Measurements from ENCODE around the gene IFTAP. TPM values are rescaled to one million over a fixed set of nuclear protein-coding genes. Genes with fewer than 3 reads are reported as not detected.

The IFTAP gene
- total and polyA plus RNA-seq, 4 donors = 13.5 to 62.1 (median 22.0) TPM

DNA sequence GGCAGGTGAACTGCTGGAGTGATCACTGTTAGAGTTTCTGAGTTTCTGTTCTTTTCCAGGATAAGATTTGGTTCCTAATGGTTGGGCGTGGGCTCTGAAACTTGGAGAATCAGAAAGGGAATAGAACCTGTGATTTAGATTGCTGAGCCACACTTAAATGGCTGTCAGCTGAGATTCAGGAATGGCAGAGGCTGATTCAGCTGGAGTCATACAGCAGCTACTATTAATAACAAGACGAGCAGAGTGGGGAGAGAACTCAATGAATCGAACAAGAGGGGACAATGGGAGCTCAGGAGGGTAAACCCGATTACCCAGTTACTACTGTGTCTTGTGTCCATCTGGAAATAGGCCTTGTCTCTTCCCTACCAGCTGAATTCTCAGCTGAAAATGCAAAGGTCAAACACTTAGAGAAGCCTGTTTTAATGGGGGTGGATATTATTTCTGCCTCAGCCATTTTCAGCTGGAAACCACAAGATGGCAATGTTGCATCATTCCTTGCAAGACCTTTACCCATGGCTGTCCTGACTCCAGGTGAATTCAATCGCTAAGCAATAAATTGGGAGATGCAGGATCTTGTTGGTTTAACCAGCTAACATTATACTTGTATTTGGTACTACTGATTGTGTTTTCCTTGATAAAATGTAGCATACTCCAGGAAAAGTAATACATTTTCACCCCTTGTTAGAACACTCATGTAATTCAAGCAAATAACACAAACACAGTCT, 108.2 kb downstream of the IFTAP start:
- DNase-seq = no peak
- H3K9me3 ChIP-seq (ENCODE audit: control insufficient read depth, low read length) = no peaks in the 10 kb centered on the region
- no peaks in the 10 kb centered on the region for H3K36me3 ChIP-seq (ENCODE audit: control insufficient read depth in 1 of 2, insufficient read depth in 2 of 2, low read length in 1 of 2)
- intact Hi-C loops (cut with DNase I) = loop anchor here (1.0 to 2.0 kb wide), 2 partner anchors 44 to 45 kb away; no protein-coding TSS in a partner anchor
- peak; percentile 79 for ATAC-seq (ENCODE audit: low FRiP score)
- no peak overlapping the region for H3K4me3 ChIP-seq (ENCODE audit: low read length in 2 of 2)
- H3K27ac ChIP-seq (ENCODE audit: low read depth in 1 of 2, low read length in 2 of 2) = no peak overlapping the region
- H3K27me3 ChIP-seq (ENCODE audit: control insufficient read depth in 1 of 2, insufficient read depth in 2 of 2, low read length in 1 of 2) = no peaks in the 10 kb centered on the region
- H3K4me1 ChIP-seq (ENCODE audit: control insufficient read depth in 1 of 2, insufficient read depth in 2 of 2, low read length in 2 of 2) = no peaks in the 10 kb centered on the region
- WGBS, 2 donors = 27 to 30% methylated on average over 5 of the region's 5 CpGs

DNA sequence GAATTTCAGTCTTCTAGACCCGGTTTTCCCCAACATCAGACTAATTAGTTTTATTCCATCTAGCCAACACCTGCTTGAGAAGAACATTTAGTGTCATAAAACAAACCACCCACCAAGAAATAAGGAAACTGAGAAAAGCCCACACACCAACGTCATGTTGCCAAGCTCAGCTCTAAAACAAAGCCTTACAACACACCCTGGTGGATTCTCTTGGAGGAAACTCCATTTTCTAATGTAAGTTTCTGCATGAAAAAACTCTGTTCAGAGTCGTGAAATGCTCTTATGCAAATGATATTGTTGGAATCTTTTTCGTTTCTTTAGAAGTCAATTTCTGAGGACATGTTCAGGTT, 108.7 kb downstream of the IFTAP start:
- intact Hi-C loops (cut with DNase I) = loop anchor here in 1 of 2 donors (2.0 kb wide), 1 partner anchor 44 kb away; no protein-coding TSS in a partner anchor
- no peak overlapping the region for H3K4me3 ChIP-seq (ENCODE audit: low read length in 2 of 2)
- 47 to 51% methylated on average over 4 of the region's 4 CpGs for WGBS, 2 donors
- DNase-seq (no peak), ATAC-seq (ENCODE audit: low FRiP score) (no peak)
- no peaks in the 10 kb centered on the region for H3K4me1 ChIP-seq (ENCODE audit: control insufficient read depth in 1 of 2, insufficient read depth in 2 of 2, low read length in 2 of 2)
- H3K27me3 ChIP-seq (ENCODE audit: control insufficient read depth in 1 of 2, insufficient read depth in 2 of 2, low read length in 1 of 2) = no peaks in the 10 kb centered on the region
- H3K36me3 ChIP-seq (ENCODE audit: control insufficient read depth in 1 of 2, insufficient read depth in 2 of 2, low read length in 1 of 2) = no peaks in the 10 kb centered on the region
- no peak overlapping the region for H3K27ac ChIP-seq (ENCODE audit: low read depth in 1 of 2, low read length in 2 of 2)
- no peaks in the 10 kb centered on the region for H3K9me3 ChIP-seq (ENCODE audit: control insufficient read depth, low read length)

Other genes with a start within 250 kb of the IFTAP start
- gene TRAF6, start 84.2 kb upstream of the IFTAP start, total RNA-seq = 10 to 100 TPM; 18.7 to 22.5 TPM
- gene TRAF6, start 84.2 kb upstream of the IFTAP start, polyA plus RNA-seq = 1 to 10 TPM; 4.4 to 5.7 TPM
- under 1 TPM; 0.65 to 0.96 TPM for gene RAG1, start 26.5 kb upstream of the IFTAP start, total RNA-seq
- gene RAG1, start 26.5 kb upstream of the IFTAP start, polyA plus RNA-seq = under 1 TPM; 0.05 to 0.38 TPM
- not detected for gene RAG2, start 3.7 kb downstream of the IFTAP start, total RNA-seq
- gene RAG2, start 3.7 kb downstream of the IFTAP start, polyA plus RNA-seq = not detected